ENCODE results near the gene SSUH2.

SSUH2 gene

GRCh38 chr3:8631661-8632060 is 12.9 kb downstream of the SSUH2 start:
- no peak overlapping the region for H3K4me3 ChIP-seq (replicated peaks; ENCODE audit: insufficient read depth, low read length)
- no peak overlapping the region for H3K27ac ChIP-seq (replicated peaks)
- DNase-seq (ENCODE audit: low read depth in 1 of 2, low spot score in 1 of 2) = no peak
- no peaks in the 10 kb centered on the region for H3K27me3 ChIP-seq (ENCODE audit: insufficient read depth, poor library complexity, severe bottlenecking)
- TF ChIP-seq CTCF (IDR thresholded peaks at IDR 0.05; ENCODE audit: insufficient read depth, low read length) (no peak), POLR2AphosphoS5 (IDR thresholded peaks at IDR 0.05; ENCODE audit: low read depth) (no peak), SPI1 (IDR thresholded peaks at IDR 0.05; ENCODE audit: borderline replicate concordance, low read depth) (no peak), GABPA (IDR thresholded peaks at IDR 0.05; ENCODE audit: low read depth) (no peak), REST (IDR thresholded peaks at IDR 0.05; ENCODE audit: insufficient replicate concordance, low read depth) (no peak)

DNA sequence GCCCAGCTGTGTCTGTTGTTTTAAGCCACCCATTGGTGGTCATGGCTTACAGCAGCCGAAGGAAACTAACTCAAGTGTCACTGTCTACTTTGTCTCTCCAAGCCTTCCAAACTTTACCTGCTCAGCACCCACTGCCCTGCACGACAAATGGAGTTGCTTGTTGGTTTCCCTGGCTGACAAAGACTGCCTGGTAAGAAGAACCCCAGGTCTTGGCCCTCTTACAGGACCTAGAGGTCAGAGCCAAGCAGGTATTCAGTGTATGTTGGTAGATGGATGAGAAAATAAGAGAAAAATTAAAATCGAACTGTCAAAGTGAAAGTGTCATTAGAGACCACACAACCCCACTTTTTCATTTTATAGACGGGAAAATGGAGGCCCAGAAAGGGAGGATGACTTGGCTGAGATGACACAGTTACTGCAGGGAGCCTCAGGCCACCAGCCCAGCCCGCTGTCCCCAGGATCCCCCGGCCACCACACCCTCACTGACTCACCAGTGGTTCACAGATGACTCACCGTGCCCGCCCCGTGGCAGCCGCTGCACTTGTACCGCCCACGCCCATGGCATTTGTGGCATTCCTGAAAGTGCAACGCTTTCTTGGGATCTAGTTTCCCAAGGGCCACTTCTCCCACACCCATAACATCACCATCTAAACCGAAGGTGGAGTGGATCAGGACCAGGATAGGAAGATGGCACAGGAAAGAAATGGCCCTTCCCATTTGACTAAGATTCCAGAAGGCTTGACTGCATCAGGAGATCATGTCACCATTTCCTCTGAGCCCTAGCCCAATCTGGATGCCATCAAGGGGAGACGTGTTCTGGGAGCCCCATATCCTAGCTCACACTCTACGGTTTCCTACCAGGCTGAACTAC is 15.2 kb downstream of the SSUH2 start:
- no peaks in the 10 kb centered on the region for H3K27me3 ChIP-seq (ENCODE audit: insufficient read depth, poor library complexity, severe bottlenecking)
- no peak overlapping the region for H3K4me3 ChIP-seq (replicated peaks; ENCODE audit: insufficient read depth, low read length)
- no peak overlapping the region for H3K27ac ChIP-seq (replicated peaks)
- DNase-seq (ENCODE audit: low read depth in 1 of 2, low spot score in 1 of 2) = peak; percentile 13 to 24
- TF ChIP-seq SPI1 (IDR thresholded peaks at IDR 0.05; ENCODE audit: borderline replicate concordance, low read depth) = no peak
- TF ChIP-seq GABPA (IDR thresholded peaks at IDR 0.05; ENCODE audit: low read depth) = no peak
- no peak for TF ChIP-seq REST (IDR thresholded peaks at IDR 0.05; ENCODE audit: insufficient replicate concordance, low read depth)
- TF ChIP-seq CTCF (IDR thresholded peaks at IDR 0.05; ENCODE audit: insufficient read depth, low read length) = no peak
- TF ChIP-seq POLR2AphosphoS5 (IDR thresholded peaks at IDR 0.05; ENCODE audit: low read depth) = no peak

GRCh38 chr3:8627949-8628348 is 16.6 kb downstream of the SSUH2 start:
- DNase-seq (ENCODE audit: low read depth in 1 of 2, low spot score in 1 of 2) = no peak
- no peak overlapping the region for H3K27ac ChIP-seq (replicated peaks)

More at GRCh38 chr3:8627949-8628348, 16.6 kb downstream of the SSUH2 start:
- TF ChIP-seq SPI1 (IDR thresholded peaks at IDR 0.05; ENCODE audit: borderline replicate concordance, low read depth) = no peak
- no peak for TF ChIP-seq CTCF (IDR thresholded peaks at IDR 0.05; ENCODE audit: insufficient read depth, low read length)
- TF ChIP-seq POLR2AphosphoS5 (IDR thresholded peaks at IDR 0.05; ENCODE audit: low read depth) = no peak
- no peak for TF ChIP-seq REST (IDR thresholded peaks at IDR 0.05; ENCODE audit: insufficient replicate concordance, low read depth)
- TF ChIP-seq GABPA (IDR thresholded peaks at IDR 0.05; ENCODE audit: low read depth) = no peak
- no peaks in the 10 kb centered on the region for H3K27me3 ChIP-seq (ENCODE audit: insufficient read depth, poor library complexity, severe bottlenecking)
- H3K4me3 ChIP-seq (replicated peaks; ENCODE audit: insufficient read depth, low read length) = no peak overlapping the region

Data from HL-60 (cell line).